HG03139 (cell line): ENCODE measurements around the gene UBE2G1.

Source experiments
- ATAC-seq: cut with Tn5 transposase; IDR thresholded peaks from one replicate; pipeline ENCODE4 v1.9.1; 2021; ENCODE audit not compliant: unreplicated experiment

The UBE2G1 gene

GRCh38 chr17:4250887-4251286 is 115.6 kb downstream of the UBE2G1 start:
- ATAC-seq: no peak

GRCh38 chr17:4249452-4250029 is 116.9 kb downstream of the UBE2G1 start:
- no peak for ATAC-seq

GRCh38 chr17:4248504-4249277 is 117.8 kb downstream of the UBE2G1 start:
- ATAC-seq: no peak

GRCh38 chr17:4247971-4248388 is 118.5 kb downstream of the UBE2G1 start:
- ATAC-seq: no peak

GRCh38 chr17:4247361-4247970 is 119.0 kb downstream of the UBE2G1 start:
- no peak for ATAC-seq

- ATAC-seq: no peak
Observed at GRCh38 chr17:4246674-4247073, 119.8 kb downstream of the UBE2G1 start.

GRCh38 chr17:4241535-4241934 is 124.9 kb downstream of the UBE2G1 start:
- no peak for ATAC-seq

GRCh38 chr17:4236456-4236855 is 130.0 kb downstream of the UBE2G1 start:
- ATAC-seq: no peak

GRCh38 chr17:4235372-4236279 is 130.8 kb downstream of the UBE2G1 start:
- no peak for ATAC-seq

GRCh38 chr17:4234401-4234800 is 132.1 kb downstream of the UBE2G1 start:
- no peak for ATAC-seq

- ATAC-seq: no peak
Observed at GRCh38 chr17:4233668-4234258, 132.7 kb downstream of the UBE2G1 start.

GRCh38 chr17:4232168-4232813 is 134.2 kb downstream of the UBE2G1 start:
- no peak for ATAC-seq

- no peak for ATAC-seq
Observed at GRCh38 chr17:4229627-4230541, 136.6 kb downstream of the UBE2G1 start.

- ATAC-seq: no peak
Observed at GRCh38 chr17:4221899-4222659, 144.4 kb downstream of the UBE2G1 start.

- ATAC-seq: no peak
Observed at GRCh38 chr17:4221163-4221562, 145.3 kb downstream of the UBE2G1 start.

GRCh38 chr17:4220655-4221054 is 145.8 kb downstream of the UBE2G1 start:
- ATAC-seq: no peak
